ENCODE results near the gene CBX4. TPM values are rescaled to one million over a fixed set of nuclear protein-coding genes. Genes with fewer than 3 reads are reported as not detected.

Gene CBX4
- total and polyA plus RNA-seq, 2 of the 13 experiments (the other 11 are each of a cell fraction or from before 2014, with no cell fraction given): 25.8 to 50.8 TPM

GRCh38 chr17:79798299-79799173, 40.7 kb downstream of the CBX4 start (continued):
- TF ChIP-seq, protein P1, sequence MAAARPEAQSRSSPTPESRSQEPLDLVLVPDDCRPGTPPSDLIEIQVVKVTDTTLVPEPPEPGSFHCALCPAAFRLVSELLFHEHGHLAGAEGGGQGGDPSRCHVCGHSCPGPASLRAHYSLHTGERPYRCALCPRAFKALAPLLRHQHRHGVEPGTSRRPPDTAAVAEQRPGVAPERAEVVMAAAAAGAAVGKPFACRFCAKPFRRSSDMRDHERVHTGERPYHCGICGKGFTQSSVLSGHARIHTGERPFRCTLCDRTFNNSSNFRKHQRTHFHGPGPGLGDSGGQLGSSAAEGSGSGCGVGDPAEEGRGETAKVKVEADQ (CRISPR knock-in tag; IDR thresholded peaks at IDR 0.05; ENCODE audit: borderline replicate concordance): no peak
- no peak for TF ChIP-seq PRDM10 (CRISPR knock-in tag; IDR thresholded peaks at IDR 0.05; ENCODE audit: low read depth)
- TF ChIP-seq, protein P2, sequence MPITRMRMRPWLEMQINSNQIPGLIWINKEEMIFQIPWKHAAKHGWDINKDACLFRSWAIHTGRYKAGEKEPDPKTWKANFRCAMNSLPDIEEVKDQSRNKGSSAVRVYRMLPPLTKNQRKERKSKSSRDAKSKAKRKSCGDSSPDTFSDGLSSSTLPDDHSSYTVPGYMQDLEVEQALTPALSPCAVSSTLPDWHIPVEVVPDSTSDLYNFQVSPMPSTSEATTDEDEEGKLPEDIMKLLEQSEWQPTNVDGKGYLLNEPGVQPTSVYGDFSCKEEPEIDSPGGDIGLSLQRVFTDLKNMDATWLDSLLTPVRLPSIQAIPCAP (CRISPR knock-in tag; IDR thresholded peaks at IDR 0.05; ENCODE audit: low read depth): no peak
- no peak for TF ChIP-seq PCBP1 (IDR thresholded peaks at IDR 0.05; ENCODE audit: borderline replicate concordance, low read depth, low read length)
- peak; percentile 66; the same call in 1 of the 2 replicates for TF ChIP-seq ARHGAP35 (CRISPR knock-in tag; IDR thresholded peaks at IDR 0.05; ENCODE audit: borderline replicate concordance)
- no peak for TF ChIP-seq ARID3A (IDR thresholded peaks at IDR 0.05; ENCODE audit: low read depth, low read length)
- no peak for TF ChIP-seq ZNF839 (CRISPR knock-in tag; IDR thresholded peaks at IDR 0.05; ENCODE audit: borderline replicate concordance)
- TF ChIP-seq ZBTB44 (CRISPR knock-in tag; IDR thresholded peaks at IDR 0.05): no peak
- TF ChIP-seq THAP7 (CRISPR knock-in tag; IDR thresholded peaks at IDR 0.05): no peak
- no peak for TF ChIP-seq ZNF567 (CRISPR knock-in tag; IDR thresholded peaks at IDR 0.05; ENCODE audit: borderline replicate concordance)
- TF ChIP-seq JUN (CRISPR knock-in tag; IDR thresholded peaks at IDR 0.05): no peak
- no peak for TF ChIP-seq CHCHD3 (CRISPR knock-in tag; IDR thresholded peaks at IDR 0.05)
- TF ChIP-seq, protein P3, sequence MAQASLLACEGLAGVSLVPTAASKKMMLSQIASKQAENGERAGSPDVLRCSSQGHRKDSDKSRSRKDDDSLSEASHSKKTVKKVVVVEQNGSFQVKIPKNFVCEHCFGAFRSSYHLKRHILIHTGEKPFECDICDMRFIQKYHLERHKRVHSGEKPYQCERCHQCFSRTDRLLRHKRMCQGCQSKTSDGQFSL (CRISPR knock-in tag; IDR thresholded peaks at IDR 0.05): no peak
- TF ChIP-seq YEATS4 (CRISPR knock-in tag; IDR thresholded peaks at IDR 0.05; ENCODE audit: borderline replicate concordance): no peak
- TF ChIP-seq ZNF768 (CRISPR knock-in tag; IDR thresholded peaks at IDR 0.05): no peak
- no peak for TF ChIP-seq RBM22 (optimal IDR thresholded peaks at IDR 0.05; ENCODE audit: low read length)
